ENCODE results near the gene CUBN.

The CUBN gene

DNA sequence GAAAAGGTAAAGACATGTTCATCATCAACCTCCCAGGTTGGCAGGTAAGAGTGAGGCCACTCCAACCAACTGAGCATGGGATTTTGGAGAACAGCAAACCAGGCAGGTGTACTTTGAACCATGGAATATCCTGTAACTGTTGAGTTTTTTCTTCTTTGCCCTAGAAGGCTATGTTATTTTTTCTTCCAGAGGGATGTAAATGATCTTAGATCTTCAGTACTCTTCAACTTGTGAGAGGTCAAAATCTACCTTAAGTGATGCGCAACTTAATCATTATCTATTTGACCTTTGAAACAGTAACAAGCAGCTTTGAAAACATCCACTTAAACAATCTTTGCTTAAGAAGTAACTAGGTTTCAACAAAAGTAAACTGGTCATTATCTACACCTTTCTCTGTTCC, at the start of gene CUBN:
CUBN (minus strand) TSS at position 71 of the 400 bp plus-strand sequence; CDS start at position 25, 46 bp downstream.
- DNase-seq = no peak

GRCh38 chr10:17179002-17179401, 49.4 kb upstream of the CUBN start:
- no peak for DNase-seq

DNA sequence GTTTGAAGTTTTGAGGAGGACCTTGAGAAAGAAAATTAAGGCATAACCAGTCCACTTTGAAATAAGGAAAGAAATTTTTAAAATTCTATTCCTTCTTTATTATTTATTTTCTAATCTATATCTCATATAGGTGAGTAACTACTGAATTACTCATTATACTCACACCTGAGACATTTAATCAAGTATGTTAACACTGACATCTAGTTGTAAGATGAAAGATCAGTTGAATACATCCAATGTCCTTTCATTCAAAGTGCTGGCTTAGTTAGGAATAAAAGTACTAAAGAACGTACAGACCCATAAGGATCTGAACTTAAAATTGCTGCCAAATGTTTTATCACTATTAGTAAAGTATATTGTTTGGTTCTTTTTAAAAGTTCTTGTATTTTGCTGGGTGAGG, 48.4 kb upstream of the CUBN start:
- no peak for DNase-seq

DNA sequence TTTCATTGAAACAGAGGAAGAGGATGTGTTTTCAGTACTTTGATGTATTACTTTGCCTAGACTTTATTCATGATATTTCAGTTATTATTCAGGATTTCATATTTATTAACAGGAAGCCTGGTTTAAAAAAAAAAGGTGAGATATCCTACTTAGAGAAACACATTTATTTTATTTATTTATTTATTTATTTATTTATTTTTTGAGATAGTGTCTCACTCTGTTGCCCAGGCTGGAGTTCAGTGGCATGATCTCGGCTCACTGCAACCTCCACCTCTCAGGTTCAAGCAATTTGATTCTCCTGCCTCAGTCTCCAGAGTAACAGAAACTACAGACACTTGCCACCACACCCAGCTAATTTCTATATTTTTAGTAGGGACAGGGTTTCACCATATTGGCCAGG, 47.4 kb upstream of the CUBN start:
- no peak for DNase-seq

DNA sequence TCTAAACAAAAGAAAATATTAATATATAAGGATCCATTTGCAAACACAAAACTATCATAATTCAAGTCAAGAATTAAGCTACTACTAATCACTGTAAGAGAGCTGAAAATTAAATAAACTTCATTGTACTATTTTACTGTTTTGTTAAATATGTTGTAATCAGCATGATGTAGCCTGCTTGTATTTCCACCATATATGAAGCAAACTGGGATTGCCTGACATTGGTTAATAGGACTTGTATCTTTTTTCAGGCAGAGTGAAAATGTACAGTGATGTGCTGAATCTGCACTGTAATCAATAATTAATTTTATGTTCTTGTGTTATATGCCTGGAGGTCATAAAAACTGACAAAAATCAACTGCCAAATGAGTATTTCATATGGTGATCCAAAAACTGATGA, 46.5 kb upstream of the CUBN start:
- DNase-seq = no peak

GRCh38 chr10:17175551-17175950, 45.9 kb upstream of the CUBN start:
- no peak for DNase-seq

DNA sequence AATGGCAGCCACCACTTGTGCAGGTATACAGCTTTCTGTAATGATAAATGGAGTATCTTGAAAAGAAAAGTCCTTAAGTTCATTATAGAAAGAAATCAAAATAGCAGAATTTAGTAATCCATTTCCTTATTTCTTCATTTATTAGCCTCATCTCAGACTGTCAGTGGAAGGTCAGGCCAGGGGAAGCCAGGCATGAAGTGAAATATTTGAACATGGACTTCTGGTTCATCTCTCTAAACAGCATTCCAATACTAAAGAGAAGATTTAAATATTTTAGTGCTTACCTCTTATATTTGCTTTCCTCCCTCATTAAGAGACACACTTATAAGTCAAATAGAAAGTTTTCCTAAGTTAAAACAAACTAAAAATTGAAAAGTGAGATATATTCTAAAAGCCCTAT, 45.0 kb upstream of the CUBN start:
- DNase-seq = no peak

DNA sequence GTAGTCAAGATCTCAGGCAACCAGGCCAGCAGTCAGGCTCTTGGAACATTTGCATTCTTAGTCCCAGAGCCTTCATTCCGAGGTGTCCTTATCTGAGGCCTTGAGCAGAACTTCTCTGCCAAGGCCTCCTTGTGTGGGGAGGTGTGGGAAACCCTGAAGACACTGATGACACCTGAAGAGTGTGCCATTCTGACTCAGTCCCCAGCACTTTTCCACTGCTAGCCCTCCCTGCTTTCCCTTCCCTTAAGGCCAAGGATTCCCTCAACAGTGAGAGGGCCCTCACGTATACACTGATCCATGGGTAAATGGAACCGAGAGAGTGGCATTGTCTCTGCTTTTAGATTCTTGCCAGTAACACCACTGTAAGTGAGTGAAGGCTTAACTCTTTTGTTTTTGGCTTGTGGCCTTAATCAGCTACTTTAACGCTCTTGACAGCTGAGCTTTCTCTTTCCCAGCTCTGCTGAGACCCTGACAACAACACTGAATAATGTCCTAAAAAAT, 41.6 kb upstream of the CUBN start:
- DNase-seq = no peak

DNA sequence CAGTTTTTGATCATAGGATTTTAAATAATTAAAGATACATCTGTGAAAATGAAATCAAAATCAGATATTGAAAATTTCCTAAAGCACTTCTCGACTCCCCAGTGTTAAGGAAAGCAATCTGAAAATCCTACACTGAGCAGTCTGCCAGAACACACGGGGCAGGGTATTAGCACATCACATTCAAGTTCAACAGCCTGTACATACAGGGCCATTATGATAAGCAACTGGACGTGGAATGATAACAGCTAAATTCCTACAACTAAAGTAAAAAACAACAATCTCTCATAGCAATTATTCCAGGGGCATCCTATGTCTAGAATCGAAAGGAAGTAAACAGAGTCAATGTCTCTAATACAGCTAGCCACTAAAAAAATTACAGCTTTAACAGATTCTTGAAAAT, 40.2 kb upstream of the CUBN start:
- no peak for DNase-seq

- DNase-seq = no peak
These were observed 37.1 kb upstream of the CUBN start for GRCh38 chr10:17166699-17167098.

- DNase-seq = no peak
These were observed 33.2 kb upstream of the CUBN start for GRCh38 chr10:17162828-17163227.

DNA sequence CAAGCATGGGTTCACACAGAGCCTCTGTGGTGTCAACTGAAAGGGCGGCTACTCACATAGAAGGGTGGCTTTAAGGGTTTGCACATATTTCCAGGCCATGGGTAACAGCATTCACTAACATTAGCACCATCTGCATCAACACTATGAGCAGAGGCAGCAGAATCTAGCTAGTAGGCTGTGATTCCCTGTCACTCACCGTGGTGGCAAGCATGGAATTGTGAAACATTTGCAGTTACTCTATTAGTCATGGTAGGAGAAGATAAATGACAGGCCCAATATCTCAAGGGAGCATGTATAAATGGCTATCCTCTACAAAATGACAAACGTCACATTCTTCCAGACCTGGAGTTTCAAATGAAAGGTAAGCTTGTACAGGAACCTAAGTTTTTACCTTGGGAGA, 32.2 kb upstream of the CUBN start:
- no peak for DNase-seq

GRCh38 chr10:17157024-17157423, 27.4 kb upstream of the CUBN start:
- DNase-seq = no peak

GRCh38 chr10:17155826-17156225, 26.2 kb upstream of the CUBN start:
- no peak for DNase-seq

GRCh38 chr10:17154116-17154515, 24.5 kb upstream of the CUBN start:
- no peak for DNase-seq

DNA sequence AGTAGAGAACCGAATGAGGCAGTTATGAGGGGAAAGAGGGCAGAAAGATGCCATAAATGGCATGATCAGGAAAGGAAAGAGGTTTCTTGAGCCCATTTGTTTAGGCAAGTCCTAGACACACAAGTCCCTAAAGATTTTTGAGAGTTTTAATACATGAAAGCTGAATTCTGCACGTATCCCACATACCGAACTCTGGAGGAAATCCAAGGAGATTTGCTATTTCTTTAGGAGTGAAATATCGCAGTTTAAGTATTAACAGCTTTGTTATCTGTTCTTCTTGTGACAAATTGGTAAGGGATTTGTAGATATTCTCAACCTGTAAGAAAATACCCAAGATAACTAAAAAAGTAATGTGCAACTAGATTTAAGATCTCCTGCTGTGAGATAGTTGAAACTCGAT, 23.7 kb upstream of the CUBN start:
- DNase-seq = no peak

DNA sequence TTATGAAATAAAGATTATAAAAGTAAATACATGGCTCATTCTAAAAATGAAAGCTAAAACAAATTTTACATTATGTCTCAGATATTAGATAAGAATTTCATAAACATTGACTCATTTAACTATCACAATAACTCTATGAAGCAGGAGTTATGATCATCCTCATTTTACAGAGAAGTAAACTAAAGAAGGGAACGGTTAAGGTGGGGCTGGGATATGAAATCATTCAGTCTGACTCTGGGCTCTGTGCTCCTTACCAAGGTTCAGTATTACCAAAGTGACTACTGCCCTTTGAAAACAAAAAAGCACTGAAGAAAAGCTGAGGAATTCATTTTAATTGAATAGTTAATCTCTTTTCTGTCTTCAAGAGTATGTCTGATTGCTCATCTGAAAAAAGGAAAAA, 22.1 kb upstream of the CUBN start:
- no peak for DNase-seq

- DNase-seq = no peak
These were observed 18.4 kb upstream of the CUBN start for GRCh38 chr10:17147884-17148489.

GRCh38 chr10:17146892-17147291, 17.3 kb upstream of the CUBN start:
- no peak for DNase-seq

- no peak for DNase-seq
These were observed 15.6 kb upstream of the CUBN start for GRCh38 chr10:17145239-17145638.

DNA sequence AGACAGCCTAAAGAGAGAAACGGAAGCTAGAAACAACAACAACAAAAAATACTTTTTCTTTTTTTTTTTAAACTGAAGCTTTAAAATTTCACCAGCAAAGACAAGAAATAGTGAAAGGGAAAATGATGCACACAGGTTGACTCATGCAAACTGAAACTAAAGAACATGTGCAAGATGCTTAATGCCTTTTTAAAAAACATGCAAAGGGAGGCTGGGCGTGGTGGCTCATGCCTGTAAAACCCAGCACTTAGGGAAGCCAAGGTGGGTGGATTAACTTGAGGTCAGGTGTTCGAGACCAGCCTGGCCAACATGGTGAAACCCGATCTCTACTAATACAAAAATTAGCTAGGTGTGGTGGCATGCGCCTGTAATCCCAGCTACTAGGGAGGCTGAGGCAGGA, 15.1 kb upstream of the CUBN start:
- DNase-seq = no peak

- no peak for DNase-seq
These were observed 14.4 kb upstream of the CUBN start for GRCh38 chr10:17144032-17144431.

GRCh38 chr10:17143055-17143690, 13.6 kb upstream of the CUBN start:
- no peak for DNase-seq

- DNase-seq = no peak
These were observed 12.1 kb upstream of the CUBN start for GRCh38 chr10:17141504-17142229.
